ENCODE measurements around the gene PAK4.
A peak's percentile ranks its signal among the peaks of the same experiment; 100 is the strongest.

PAK4 gene

DNA sequence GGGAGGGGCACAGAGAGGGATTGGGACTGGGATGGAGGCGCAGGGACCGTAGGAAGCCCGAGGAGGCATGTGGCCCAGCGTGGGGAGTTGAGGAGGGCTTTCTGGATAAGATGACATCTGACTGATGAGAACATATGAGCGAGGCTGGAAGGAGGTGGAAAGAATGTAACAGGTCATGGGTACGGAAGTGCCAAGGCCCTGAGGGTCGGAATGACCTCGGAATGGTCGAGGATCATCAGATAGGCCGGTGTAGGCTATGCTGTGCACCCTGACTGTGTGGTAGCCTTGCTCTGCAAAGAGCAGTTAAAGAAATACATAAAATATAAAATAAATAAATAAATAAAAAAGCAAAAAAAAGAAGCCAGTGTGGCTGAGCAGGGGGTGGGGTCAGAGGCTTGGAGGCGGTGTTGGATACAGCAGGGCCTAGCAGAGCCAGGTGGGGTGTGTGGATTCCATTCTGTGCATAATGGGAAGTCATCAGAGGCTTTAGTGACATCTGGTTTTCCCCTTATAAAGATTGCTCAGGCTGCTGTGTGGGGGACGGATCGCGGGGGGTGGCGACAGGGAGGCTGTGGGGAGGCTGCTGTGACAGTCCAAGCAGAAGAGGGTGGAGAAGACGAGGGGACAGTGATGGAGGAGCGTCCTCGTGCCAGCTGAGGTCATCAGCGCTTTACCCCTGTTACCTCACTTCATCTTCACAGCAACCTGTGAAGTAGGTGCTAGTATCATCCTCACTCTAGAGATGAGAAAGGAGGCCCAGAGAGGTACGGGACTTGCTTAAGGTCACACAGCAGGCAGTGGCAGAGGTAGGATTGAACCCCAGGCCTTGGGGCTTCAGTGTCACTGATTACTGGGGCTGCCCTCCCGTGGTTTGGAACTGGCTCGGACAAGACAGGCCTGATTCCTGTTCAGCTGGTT is 5.0 kb downstream of the PAK4 start:
- H3K4me1 Mint-ChIP-seq (ENCODE audit: low read depth): peaks cover 70% of the 10 kb centered on the region
- H3K27ac Mint-ChIP-seq: peak overlapping the region; percentile 64
- H3K4me3 Mint-ChIP-seq: no peak overlapping the region
- intact Hi-C loops (cut with micrococcal nuclease): no loop called here
- no peaks in the 10 kb centered on the region for H3K9me3 Mint-ChIP-seq
- no peaks in the 10 kb centered on the region for H3K27me3 Mint-ChIP-seq
- peaks cover 10% of the 10 kb centered on the region for H3K36me3 Mint-ChIP-seq (ENCODE audit: low read depth)

DNA sequence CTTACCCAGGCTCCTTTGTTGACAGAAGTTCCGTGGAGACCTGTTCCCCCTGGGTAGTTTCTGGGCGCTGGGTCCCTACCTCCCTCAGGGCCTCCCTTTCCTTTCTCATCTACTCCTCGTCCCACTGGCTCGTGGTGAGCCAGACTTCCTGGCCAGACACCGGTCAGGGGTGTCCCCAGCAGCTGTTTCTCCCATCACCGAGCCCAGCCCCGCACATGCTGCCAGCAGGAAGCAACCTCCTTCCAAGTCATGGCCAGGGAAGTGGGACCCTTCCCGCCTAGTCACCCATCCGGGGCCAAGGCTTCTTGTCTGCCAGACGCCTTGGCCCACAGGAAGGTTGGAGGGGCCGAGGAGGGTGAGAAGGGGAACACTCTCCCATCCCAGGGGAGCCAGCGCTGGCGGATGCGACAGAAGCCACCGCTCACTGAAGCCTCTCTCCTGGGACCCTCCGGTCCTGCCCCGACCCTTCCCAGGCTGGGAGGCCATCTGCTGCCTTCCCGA is 5.7 kb downstream of the PAK4 start:
- Mint-ChIP-seq H3K4me3 (no peak overlapping the region), H3K4me1 (ENCODE audit: low read depth) (peaks cover 70% of the 10 kb centered on the region), H3K9me3 (no peaks in the 10 kb centered on the region), H3K36me3 (ENCODE audit: low read depth) (peaks cover 6% of the 10 kb centered on the region), H3K27me3 (no peaks in the 10 kb centered on the region), H3K27ac (peak overlapping the region; percentile 64)
- intact Hi-C loops (cut with micrococcal nuclease): no loop called here

DNA sequence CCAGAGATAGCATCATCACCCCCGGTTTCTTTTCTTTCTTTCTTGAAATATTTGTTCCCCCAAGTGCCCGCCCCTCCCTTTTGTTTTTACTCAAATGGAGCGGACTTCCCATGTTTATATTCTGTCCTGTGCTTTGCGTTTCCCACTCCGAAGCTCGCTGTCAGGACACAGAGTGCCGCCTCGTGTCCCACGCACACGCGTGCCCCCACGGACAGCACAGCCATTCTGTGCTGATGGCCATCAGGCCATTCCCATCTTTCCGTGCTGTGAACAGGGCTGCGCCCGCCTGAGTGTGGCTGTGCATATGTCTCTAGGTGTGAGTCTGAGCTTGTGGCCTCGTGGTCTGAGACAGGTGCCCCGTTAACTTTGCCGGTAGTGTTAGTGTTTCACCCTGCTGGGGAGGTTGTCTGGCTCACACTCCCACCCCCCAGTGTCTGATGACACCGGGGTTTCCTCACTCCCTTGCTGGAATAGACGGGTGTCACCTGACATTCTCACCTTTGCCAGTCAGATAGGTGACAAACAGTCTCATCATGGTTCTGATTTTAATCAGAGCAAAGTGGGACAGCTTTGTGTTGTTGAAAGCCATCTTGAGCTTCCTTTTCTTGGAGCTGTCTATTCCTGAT is 6.9 kb downstream of the PAK4 start:
- no peak overlapping the region for H3K4me3 Mint-ChIP-seq
- no peaks in the 10 kb centered on the region for H3K9me3 Mint-ChIP-seq
- peaks cover 65% of the 10 kb centered on the region for H3K4me1 Mint-ChIP-seq (ENCODE audit: low read depth)
- peak overlapping the region; percentile 33 for H3K27ac Mint-ChIP-seq
- peaks cover 6% of the 10 kb centered on the region for H3K36me3 Mint-ChIP-seq (ENCODE audit: low read depth)
- intact Hi-C loops (cut with micrococcal nuclease): no loop called here
- no peaks in the 10 kb centered on the region for H3K27me3 Mint-ChIP-seq

DNA sequence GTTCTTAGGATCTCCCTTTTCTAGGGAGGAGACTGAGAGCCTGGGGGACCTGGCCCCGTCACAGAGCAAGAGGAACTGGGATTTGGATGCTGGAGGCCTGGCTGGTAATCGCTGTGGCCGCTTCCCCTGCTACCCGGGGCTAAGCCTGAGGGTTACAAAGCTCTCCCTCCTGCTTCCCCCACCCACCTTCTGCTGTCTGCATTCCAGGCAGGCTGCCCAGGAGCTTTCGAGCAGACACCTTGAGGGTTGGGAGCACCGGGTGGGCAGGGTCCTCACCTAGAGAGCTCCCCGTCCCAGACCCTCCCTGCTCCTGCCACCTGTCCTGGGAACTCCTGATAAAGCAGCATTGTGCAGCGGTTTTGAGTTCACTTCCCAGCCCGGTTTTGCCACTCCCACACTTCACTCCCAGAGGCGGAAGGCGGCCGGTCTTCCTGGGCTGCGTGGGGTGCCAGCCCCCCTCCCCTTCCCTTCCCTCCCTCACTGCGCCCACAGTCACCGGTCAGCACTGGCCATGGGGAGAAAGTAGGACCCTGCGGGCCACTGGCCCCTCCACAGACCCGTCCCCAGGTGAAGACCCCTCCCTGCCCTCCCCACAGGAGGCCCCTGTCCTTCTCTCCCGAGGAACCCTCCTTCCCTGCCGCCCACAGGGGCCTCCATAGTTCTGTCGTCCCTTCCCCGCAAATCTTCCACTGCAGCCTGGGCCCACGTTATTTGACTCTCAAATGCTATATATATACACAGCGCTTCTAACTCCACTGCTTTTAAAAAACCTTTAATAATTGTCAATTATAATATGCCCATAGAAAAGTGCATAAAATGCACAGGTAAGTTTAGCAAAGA is 8.1 kb downstream of the PAK4 start:
- intact Hi-C loops (cut with micrococcal nuclease): no loop called here
- Mint-ChIP-seq H3K4me1 (ENCODE audit: low read depth) (peaks cover 60% of the 10 kb centered on the region), H3K36me3 (ENCODE audit: low read depth) (peaks cover 6% of the 10 kb centered on the region), H3K27ac (peak overlapping the region; percentile 33), H3K27me3 (no peaks in the 10 kb centered on the region), H3K9me3 (no peaks in the 10 kb centered on the region), H3K4me3 (peak overlapping the region; percentile 41)

DNA sequence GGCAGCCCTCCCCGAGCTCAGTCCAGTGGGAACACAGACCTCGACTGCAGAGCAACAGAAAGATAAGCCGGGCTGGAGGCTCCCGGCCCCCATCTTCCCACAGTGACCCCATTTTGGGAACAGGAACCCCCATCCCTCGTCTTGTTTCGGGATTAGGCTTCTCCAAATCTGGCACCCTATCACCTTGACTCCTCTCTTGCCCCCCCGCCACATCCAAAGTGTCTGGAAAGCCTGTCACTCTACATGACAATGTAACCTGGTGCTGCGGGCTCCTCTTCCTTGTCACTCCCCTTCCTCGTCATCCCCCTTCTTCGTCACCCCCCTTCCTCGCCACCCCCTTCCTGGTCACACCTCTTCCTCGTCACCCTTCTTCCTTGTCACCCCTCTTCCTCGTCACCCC is 10.1 kb downstream of the PAK4 start:
- Mint-ChIP-seq H3K36me3 (ENCODE audit: low read depth) (peaks cover 6% of the 10 kb centered on the region), H3K4me3 (no peak overlapping the region), H3K27me3 (no peaks in the 10 kb centered on the region), H3K27ac (no peak overlapping the region), H3K9me3 (no peaks in the 10 kb centered on the region), H3K4me1 (ENCODE audit: low read depth) (peaks cover 53% of the 10 kb centered on the region)
- intact Hi-C loops (cut with micrococcal nuclease): no loop called here

DNA sequence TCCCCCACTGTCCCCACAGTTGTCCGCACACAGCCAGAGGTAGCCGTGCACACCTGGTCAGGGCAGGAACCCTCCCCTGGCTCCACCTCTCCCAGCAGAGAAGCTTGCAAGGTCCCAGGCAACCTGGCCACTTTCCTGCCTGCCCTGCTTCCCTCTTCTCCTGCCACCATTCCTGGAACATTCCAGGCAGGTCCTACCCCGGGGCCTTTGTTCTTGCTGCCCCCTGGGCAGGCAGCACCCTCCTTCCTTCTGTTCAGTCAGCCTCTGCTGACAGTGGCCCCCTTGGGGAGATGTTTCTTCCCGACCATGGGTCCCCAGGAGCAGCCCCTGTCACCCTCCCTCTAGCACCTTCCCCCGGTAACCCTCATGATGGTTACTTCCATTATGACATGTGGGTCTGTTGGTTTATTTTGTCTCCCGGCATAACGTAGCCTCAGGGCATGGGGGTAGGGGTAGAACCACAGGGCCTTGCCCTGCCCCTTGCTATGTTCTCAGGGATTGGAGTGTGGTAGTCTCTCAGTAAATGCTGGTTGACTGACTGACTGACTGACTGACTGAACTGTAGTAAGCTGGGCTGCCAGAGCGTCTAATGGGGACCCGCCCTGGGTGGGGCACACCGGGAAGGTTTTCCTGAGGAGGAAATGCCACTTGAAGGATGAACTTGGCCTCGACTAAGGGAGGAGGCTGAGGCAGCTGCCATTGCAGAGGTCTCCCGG is 10.8 kb downstream of the PAK4 start:
- Mint-ChIP-seq H3K4me1 (ENCODE audit: low read depth) (peaks cover 46% of the 10 kb centered on the region), H3K27me3 (no peaks in the 10 kb centered on the region), H3K27ac (peak overlapping the region; percentile 42), H3K36me3 (ENCODE audit: low read depth) (peaks cover 2% of the 10 kb centered on the region), H3K4me3 (no peak overlapping the region), H3K9me3 (no peaks in the 10 kb centered on the region)
- intact Hi-C loops (cut with micrococcal nuclease): no loop called here

DNA sequence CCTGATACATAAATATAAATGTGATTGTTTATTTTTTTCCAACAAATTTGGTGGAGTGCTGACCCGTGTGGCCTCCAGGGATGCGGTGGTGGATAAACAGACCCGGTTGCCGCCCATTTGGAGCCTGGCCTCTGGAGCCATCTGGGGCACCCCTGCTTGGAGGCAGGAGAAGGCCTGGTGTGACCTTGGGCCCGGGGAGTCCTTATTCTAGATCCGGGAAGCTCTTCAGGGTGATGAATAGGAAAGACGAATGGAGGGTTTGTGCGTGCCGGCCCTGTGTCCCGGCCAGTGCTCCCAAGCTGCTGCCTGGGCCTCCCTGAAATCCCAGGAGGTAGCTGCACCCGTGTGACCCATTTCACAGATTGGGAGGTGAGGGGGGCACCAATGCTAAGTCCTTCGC is 11.5 kb downstream of the PAK4 start:
- Mint-ChIP-seq H3K36me3 (ENCODE audit: low read depth) (no peaks in the 10 kb centered on the region), H3K9me3 (no peaks in the 10 kb centered on the region), H3K27ac (peak overlapping the region; percentile 42), H3K4me1 (ENCODE audit: low read depth) (peaks cover 44% of the 10 kb centered on the region), H3K4me3 (no peak overlapping the region), H3K27me3 (no peaks in the 10 kb centered on the region)
- intact Hi-C loops (cut with micrococcal nuclease): no loop called here

DNA sequence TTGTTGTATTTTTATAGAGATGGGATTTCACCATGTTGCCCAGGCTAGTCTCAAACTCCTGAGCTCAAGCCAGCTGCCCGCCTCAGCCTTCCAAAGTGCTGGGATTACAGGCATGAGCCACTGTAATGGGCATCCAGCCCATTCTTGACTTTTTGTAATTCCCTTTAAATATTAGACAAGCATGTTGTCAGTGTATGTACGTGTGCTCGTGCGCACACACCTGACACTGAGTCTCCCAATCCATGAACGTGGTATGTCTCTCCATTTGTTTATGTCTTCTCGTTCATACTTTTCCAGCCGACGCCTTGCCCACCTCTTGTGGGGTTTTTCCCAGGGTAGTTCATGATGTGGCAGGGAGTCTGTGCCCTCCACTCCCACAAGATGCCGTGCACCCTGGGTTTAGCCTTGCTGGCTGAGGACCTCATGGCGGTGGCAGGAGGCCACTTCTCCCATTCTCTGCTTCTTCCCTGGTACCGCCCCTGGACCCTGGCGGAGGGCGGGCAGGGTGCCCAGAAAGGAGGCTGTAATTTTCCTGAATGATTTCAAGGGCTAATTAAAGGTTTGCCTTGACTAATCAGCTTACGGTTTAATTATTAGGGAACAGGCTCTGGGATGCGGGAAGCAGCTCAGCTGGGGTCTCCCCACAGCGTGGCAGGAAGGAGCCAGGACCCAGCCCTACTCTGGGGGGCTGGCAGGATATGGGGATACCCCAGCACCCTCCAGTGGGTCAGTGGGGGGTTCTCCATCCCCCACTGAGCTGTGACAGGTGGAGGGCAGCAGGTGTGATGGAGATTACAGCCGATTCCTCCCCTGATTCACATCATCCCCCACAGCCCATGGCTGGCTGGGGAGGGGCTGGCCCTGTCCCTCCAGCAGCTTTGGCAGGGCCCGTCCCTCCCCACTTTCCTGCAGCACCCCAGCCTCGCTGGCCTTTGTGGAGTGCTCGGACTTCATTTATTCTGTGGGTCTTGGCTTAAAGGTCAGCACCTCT is 12.9 kb downstream of the PAK4 start:
- H3K27ac Mint-ChIP-seq: no peak overlapping the region
- H3K4me1 Mint-ChIP-seq (ENCODE audit: low read depth): peaks cover 40% of the 10 kb centered on the region
- no peaks in the 10 kb centered on the region for H3K9me3 Mint-ChIP-seq
- H3K36me3 Mint-ChIP-seq (ENCODE audit: low read depth): no peaks in the 10 kb centered on the region
- H3K4me3 Mint-ChIP-seq: no peak overlapping the region
- no peaks in the 10 kb centered on the region for H3K27me3 Mint-ChIP-seq
- intact Hi-C loops (cut with micrococcal nuclease): no loop called here

DNA sequence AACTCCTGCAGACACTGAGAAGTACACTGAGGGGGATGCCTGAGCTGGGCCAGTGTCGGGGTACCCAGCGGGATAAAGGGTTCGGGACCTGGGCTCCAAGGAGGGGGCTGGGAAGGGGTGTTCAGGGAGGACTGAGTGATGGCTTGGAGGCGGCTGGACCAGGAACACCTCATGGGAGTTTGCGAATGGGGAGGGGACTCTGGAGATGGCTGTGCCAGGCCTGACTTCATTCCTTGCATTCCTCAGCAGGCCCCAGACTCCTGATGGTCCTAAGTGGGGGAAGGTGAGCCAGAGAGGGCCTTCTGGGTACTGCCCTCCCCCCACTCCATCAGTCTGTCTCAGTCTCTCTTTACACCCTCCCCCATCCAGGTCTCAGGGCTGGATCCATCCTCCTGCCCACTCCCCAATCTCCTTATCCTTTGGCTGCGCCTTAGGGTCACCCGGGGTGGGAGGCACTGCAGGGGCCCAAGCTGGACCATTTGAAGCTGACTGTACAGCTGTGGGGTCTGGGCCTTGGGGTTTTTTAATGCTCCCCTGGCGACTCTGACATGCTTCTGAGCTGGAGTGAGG is 13.8 kb downstream of the PAK4 start:
- no peak overlapping the region for H3K27ac Mint-ChIP-seq
- intact Hi-C loops (cut with micrococcal nuclease): no loop called here
- no peaks in the 10 kb centered on the region for H3K27me3 Mint-ChIP-seq
- H3K4me1 Mint-ChIP-seq (ENCODE audit: low read depth): peaks cover 39% of the 10 kb centered on the region
- H3K36me3 Mint-ChIP-seq (ENCODE audit: low read depth): no peaks in the 10 kb centered on the region
- H3K9me3 Mint-ChIP-seq: no peaks in the 10 kb centered on the region
- no peak overlapping the region for H3K4me3 Mint-ChIP-seq

DNA sequence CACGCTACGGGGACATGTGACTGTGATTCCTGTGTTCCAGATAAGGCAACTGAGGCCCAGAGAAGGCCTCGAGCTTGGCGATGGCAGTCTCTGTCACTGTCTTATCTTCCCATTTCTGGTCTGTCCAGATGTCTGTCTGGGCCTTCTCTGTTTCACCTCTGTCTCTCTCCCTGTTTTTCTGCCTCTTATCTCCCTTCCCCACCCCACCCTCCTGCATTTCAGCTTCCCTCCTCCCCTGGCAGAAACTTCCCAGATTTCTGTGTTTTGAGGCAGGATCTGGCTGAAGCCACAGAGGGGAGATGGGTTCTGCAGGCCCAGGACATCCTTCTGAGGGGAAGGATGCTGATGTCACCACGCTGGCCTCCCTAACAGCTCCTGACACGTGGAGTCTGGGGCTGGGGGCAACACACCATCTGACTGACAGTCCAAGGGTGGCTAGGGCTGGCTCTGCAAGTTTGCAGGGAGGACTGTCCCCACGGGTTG is 14.4 kb downstream of the PAK4 start:
- Mint-ChIP-seq H3K4me1 (ENCODE audit: low read depth) (peaks cover 45% of the 10 kb centered on the region), H3K4me3 (no peak overlapping the region), H3K9me3 (no peaks in the 10 kb centered on the region), H3K27me3 (peaks cover 1% of the 10 kb centered on the region), H3K36me3 (ENCODE audit: low read depth) (no peaks in the 10 kb centered on the region), H3K27ac (no peak overlapping the region)
- intact Hi-C loops (cut with micrococcal nuclease): no loop called here

DNA sequence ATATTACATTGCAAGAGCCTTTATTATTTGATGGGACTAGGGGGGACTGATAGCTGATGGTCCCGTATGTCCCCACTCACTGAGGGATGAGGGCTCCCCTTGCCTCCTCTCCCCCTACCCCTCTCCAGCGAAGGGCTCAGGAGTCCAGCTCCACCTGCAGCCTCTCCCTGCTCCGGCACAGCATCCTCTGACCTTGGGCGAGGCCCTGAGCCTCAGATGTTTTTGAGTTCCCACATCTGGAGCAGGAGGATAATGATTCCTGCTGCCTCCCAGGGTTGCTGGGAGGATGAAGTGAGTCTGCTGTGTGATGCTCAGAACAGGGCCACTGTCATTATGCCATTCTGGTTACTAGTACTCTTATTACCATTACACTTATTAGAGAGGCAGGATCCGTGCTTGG is 15.0 kb downstream of the PAK4 start:
- peaks cover 47% of the 10 kb centered on the region for H3K4me1 Mint-ChIP-seq (ENCODE audit: low read depth)
- no peak overlapping the region for H3K27ac Mint-ChIP-seq
- no peak overlapping the region for H3K4me3 Mint-ChIP-seq
- peaks cover 2% of the 10 kb centered on the region for H3K27me3 Mint-ChIP-seq
- intact Hi-C loops (cut with micrococcal nuclease): no loop called here
- no peaks in the 10 kb centered on the region for H3K9me3 Mint-ChIP-seq
- H3K36me3 Mint-ChIP-seq (ENCODE audit: low read depth): no peaks in the 10 kb centered on the region

DNA sequence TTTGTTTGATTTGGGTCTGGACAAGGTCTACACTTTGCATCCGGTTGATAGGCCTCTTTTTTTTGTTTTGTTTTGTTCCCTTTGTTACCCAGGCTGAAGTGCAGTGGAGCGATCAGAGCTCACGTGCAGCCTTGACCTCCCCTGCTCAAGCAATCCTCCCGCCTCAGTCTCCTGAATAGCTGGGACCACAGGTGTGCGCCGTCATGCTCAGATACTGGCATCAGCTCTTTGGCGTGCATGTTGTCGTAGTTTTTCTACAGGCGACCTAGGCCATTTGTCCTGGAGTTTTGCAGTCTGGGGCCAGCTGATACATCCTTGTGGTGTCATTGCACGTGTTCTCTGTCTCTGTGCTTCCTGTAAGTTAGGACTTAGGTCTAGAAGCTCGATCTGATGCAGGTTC is 16.3 kb downstream of the PAK4 start:
- no peaks in the 10 kb centered on the region for H3K36me3 Mint-ChIP-seq (ENCODE audit: low read depth)
- H3K4me3 Mint-ChIP-seq: no peak overlapping the region
- H3K4me1 Mint-ChIP-seq (ENCODE audit: low read depth): peaks cover 33% of the 10 kb centered on the region
- no peaks in the 10 kb centered on the region for H3K9me3 Mint-ChIP-seq
- H3K27me3 Mint-ChIP-seq: peaks cover 2% of the 10 kb centered on the region
- peak overlapping the region; percentile 11 for H3K27ac Mint-ChIP-seq
- intact Hi-C loops (cut with micrococcal nuclease): no loop called here
